Prostate gland (tissue), 2 donors: ENCODE measurements around the gene XXYLT1. TPM values are rescaled to one million over a fixed set of nuclear protein-coding genes. Genes with fewer than 3 reads are reported as not detected.

Experiments
- DNase-seq: peaks from one replicate; pipeline ENCODE4 v3.0.0-alpha.2; 2019; ENCODE audit warnings: low spot score
- H3K27ac ChIP-seq, 2 donors: fragments of 200-600 bp; sonication (generic); 2 replicates each; pipeline ENCODE4 v1.5.1; 2017 to 2019
- H3K27me3 ChIP-seq: fragments of 200-600 bp; sonication (generic); replicated peaks from 2 replicates; pipeline ENCODE4 v1.5.1; 2019; ENCODE audit not compliant: insufficient read depth
- H3K36me3 ChIP-seq, 2 donors: fragments of 200-600 bp; sonication (generic); 1 replicate in 1 of 2; 2 replicates in 1 of 2; pipeline versions ENCODE4 v1.5.1 to v1.8.1; 2017 to 2019
- H3K4me1 ChIP-seq: fragments of 200-600 bp; sonication (generic); replicated peaks from 2 replicates; pipeline ENCODE4 v1.5.1; 2019
- H3K4me3 ChIP-seq, 2 donors: fragments of 200-600 bp; sonication (generic); 2 replicates each; pipeline ENCODE4 v1.5.1; 2017 to 2019
- H3K9me3 ChIP-seq: fragments of 200-600 bp; sonication (generic); 2 replicates; pipeline ENCODE4 v1.5.1; 2017
- CTCF ChIP-seq, 4 experiments: fragments of 200-600 bp in 2 of 4; fragments of 450-650 bp in 2 of 4; sonication (generic) in 2 of 4; IDR thresholded peaks; 1 replicate in 3 of 4; 2 replicates in 1 of 4; pipeline ENCODE4 v1.5.1; 2016 to 2019; ENCODE audit warnings: antibody characterized with exemption in 4 of 4, mild to moderate bottlenecking in 2 of 4, moderate library complexity in 2 of 4
- POLR2A ChIP-seq: fragments of 450-650 bp; IDR thresholded peaks from one replicate; pipeline ENCODE4 v1.6.1; 2016; ENCODE audit warnings: antibody characterized with exemption, mild to moderate bottlenecking
- POLR2AphosphoS5 ChIP-seq: sonication (generic); formaldehyde crosslinking; IDR thresholded peaks from one replicate; pipeline ENCODE4 v1.6.1; 2017; ENCODE audit warnings: antibody characterized with exemption
- WGBS: methylation state at CpG from one replicate; pipeline ENCODE4 v1.1.5; 2018; 5-methylcytosine and 5-hydroxymethylcytosine counted together
- intact Hi-C: fragments of 100-400 bp; cut with DNase I; formaldehyde crosslinking; loops from one replicate; pipeline ENCODE4 v1.14.2; 2022
- total RNA-seq, 2 donors: library from RNA; depleted of rRNA; stranded (reverse); fragments of >200 nt; gene quantifications; one replicate each; pipeline ENCODE4 v1.1.0, GENCODE V29; 2016

Gene XXYLT1
- total RNA-seq, 2 donors from 2014 or later, result 14.9 to 22.7 TPM

DNA sequence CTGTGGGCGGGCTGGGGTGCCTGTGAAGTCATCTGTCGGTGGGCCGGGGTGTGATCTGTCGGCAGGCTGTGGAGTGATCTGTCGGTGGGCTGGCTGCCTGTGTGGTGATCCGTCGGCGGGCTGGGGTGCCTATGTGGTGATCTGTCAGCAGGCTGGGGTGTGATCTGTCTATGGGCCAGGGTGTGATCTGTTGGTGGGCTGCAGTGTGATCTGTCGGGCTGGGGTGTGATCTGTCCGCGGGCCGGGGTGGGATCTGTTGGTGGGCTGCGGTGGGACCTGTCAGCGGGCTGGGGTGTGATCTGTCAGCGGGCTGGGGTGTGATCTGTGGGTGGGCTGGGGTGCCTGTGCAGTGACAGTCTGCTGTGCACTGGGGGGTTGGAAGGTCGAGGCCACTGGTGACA lies 204.5 kb downstream of the XXYLT1 start:
- Histone ChIP-seq H3K36me3 (no peaks in the 10 kb centered on the region), H3K9me3 (no peaks in the 10 kb centered on the region), H3K4me3 (no peak overlapping the region), H3K27ac (no peak overlapping the region), H3K27me3 (no peaks in the 10 kb centered on the region), H3K4me1 (no peaks in the 10 kb centered on the region)
- no peak for DNase-seq
- WGBS, result 85% methylated on average over 10 of the region's 16 CpGs
- TF ChIP-seq POLR2AphosphoS5 (no peak), CTCF (IDR thresholded peaks at IDR 0.05) (no peak), POLR2A (no peak)
- intact Hi-C loops, result no loop called here

- H3K9me3 ChIP-seq, result no peaks in the 10 kb centered on the region
- intact Hi-C loops, result no loop called here
- no peaks in the 10 kb centered on the region for H3K36me3 ChIP-seq
- no peak for DNase-seq
- no peak overlapping the region for H3K27ac ChIP-seq
- H3K4me1 ChIP-seq, result no peaks in the 10 kb centered on the region
- no peak overlapping the region for H3K4me3 ChIP-seq
- TF ChIP-seq POLR2AphosphoS5 (no peak), POLR2A (no peak), CTCF (IDR thresholded peaks at IDR 0.05) (no peak)
- H3K27me3 ChIP-seq, result no peaks in the 10 kb centered on the region
- 97% methylated on average over 5 of the region's 13 CpGs for WGBS
Measured at GRCh38 chr3:195065864-195066185, 205.1 kb downstream of the XXYLT1 start.

DNA sequence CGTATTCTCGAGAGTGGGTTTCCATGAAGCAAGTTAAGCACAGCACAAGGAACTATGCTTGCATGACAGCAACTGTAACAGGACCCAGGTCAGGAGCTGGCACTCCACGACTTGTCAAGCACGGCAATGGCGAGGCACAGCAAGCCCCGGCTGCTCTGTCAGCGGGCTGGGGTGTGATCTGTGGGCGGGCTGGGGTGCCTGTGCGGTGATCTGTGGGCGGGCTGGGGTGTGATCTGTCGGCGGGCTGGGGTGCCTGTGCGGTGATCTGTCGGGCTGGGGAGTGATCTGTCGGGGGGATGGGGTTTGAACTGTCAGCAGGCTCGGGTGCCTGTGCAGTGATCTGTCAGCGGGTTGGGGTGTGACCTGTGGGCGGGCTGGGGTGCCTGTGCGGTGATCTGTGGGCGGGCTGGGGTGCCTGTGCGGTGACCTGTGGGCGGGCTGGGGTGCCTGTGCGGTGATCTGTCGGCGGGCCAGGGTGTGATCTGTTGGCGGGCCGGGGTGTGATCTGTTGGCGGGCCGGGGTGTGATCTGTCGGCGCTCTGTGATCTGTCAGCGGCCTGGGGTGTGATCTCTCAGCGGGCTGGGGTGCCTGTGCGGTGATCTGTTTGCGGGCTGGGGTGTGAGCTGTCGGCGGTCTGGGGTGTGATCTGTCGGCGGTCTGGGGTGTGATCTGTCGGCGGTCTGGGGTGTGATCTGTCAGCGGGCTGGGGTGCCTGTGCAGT lies 205.7 kb downstream of the XXYLT1 start:
- DNase-seq, result no peak
- TF ChIP-seq POLR2A (no peak), POLR2AphosphoS5 (no peak), CTCF (IDR thresholded peaks at IDR 0.05) (no peak)
- 94% methylated on average over 32 of the region's 42 CpGs for WGBS
- Histone ChIP-seq H3K27ac (no peak overlapping the region), H3K9me3 (no peaks in the 10 kb centered on the region), H3K4me3 (no peak overlapping the region), H3K36me3 (no peaks in the 10 kb centered on the region), H3K4me1 (no peaks in the 10 kb centered on the region), H3K27me3 (no peaks in the 10 kb centered on the region)
- intact Hi-C loops, result no loop called here

DNA sequence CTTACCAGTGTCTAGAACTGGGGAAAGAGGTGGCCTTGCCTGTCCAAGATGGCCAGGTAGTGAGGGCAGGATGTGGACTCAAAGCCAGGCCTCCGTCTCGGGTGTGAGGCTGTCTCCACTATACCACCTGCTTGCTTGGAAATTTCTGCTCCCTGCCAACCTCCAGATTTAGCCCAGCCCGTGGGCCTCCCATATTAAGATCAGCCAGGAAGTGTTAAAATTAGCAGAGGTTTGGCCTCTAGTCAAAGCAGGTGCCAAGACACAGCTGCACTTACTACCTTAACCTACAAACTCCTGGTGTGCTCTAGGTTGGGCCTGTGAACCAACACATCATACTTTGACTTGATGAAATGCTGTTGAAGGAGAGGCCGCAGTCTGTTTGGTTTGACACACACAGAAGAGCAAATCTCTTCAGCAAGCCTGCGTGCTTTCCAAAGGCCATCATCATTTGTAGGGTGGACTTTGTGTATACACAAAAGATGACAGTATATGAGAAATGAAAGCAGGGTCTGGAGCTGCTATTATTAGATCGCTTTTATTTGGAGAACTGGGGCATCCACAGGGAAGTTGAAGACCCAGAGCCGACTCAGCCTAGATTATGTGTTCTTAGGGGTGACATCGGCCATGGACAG lies 206.5 kb downstream of the XXYLT1 start:
- no peak overlapping the region for H3K27ac ChIP-seq
- TF ChIP-seq POLR2A (no peak), CTCF (IDR thresholded peaks at IDR 0.05) (no peak), POLR2AphosphoS5 (no peak)
- 63% methylated on average over 8 of the region's 8 CpGs for WGBS

GRCh38 chr3:195063581-195064193 lies 207.3 kb downstream of the XXYLT1 start:
- no peak for TF ChIP-seq POLR2AphosphoS5
- no peak for TF ChIP-seq CTCF (IDR thresholded peaks at IDR 0.05)
- TF ChIP-seq POLR2A, result no peak
- Histone ChIP-seq H3K9me3 (no peaks in the 10 kb centered on the region), H3K36me3 (no peaks in the 10 kb centered on the region), H3K4me3 (no peak overlapping the region), H3K27me3 (no peaks in the 10 kb centered on the region), H3K4me1 (no peaks in the 10 kb centered on the region), H3K27ac (no peak overlapping the region)
- intact Hi-C loops, result no loop called here
- 80% methylated on average over 9 of the region's 9 CpGs for WGBS
- no peak for DNase-seq

More for the DNA sequence above, 206.5 kb downstream of the XXYLT1 start:
- no peak for DNase-seq
- no peak overlapping the region for H3K4me3 ChIP-seq
- intact Hi-C loops, result no loop called here
- no peaks in the 10 kb centered on the region for H3K36me3 ChIP-seq
- no peaks in the 10 kb centered on the region for H3K27me3 ChIP-seq
- no peaks in the 10 kb centered on the region for H3K4me1 ChIP-seq
- H3K9me3 ChIP-seq, result no peaks in the 10 kb centered on the region
